WTC11 (cell line): ENCODE measurements around the gene LRP4. TPM values are rescaled to one million over a fixed set of nuclear protein-coding genes. Genes with fewer than 3 reads are reported as not detected.
A peak's percentile ranks its signal among the peaks of the same experiment; 100 is the strongest.

ENCODE experiments used
- ATAC-seq: fragments of 200-7000 bp; cut with Tn5 transposase; 2 replicates; pipeline ENCODE4 v1.10.0; 2021; ENCODE audit warnings: mild to moderate bottlenecking, moderate library complexity
- CTCF ChIA-PET: fragments of 300-600 bp; sonication (Branson Sonifier 250); formaldehyde crosslinking; loops from one replicate; lab custom pipeline; 2021; ENCODE audit warnings: antibody characterized with exemption; lab: Charles Lee
- POLR2A ChIA-PET: fragments of 350-600 bp; sonication (Branson Sonifier 250); formaldehyde crosslinking; loops from one replicate; lab custom pipeline; 2021; ENCODE audit warnings: antibody characterized with exemption; lab: Charles Lee
- DNase-seq: peaks from one replicate; pipeline ENCODE4 v3.0.0; 2021; ENCODE audit warnings: low spot score
- H3K27ac Mint-ChIP-seq: 2 replicates; pipeline ENCODE4 v1.8.0; 2021; ENCODE audit warnings: mixed read lengths
- H3K27me3 Mint-ChIP-seq: 2 replicates; pipeline ENCODE4 v1.8.0; 2021; ENCODE audit warnings: low read depth, mild to moderate bottlenecking, moderate library complexity, mixed read lengths
- H3K36me3 Mint-ChIP-seq: 2 replicates; pipeline ENCODE4 v1.8.0; 2021; ENCODE audit warnings: mixed read lengths
- H3K4me1 Mint-ChIP-seq: 2 replicates; pipeline ENCODE4 v1.8.0; 2022; ENCODE audit warnings: mixed read lengths
- H3K4me3 Mint-ChIP-seq: 2 replicates; pipeline ENCODE4 v1.8.0; 2021; ENCODE audit warnings: mild to moderate bottlenecking, moderate library complexity, mixed read lengths
- H3K9me3 Mint-ChIP-seq: 2 replicates; pipeline ENCODE4 v1.8.0; 2021; ENCODE audit warnings: mixed read lengths
- ESRRA ChIP-seq: sonication (generic); formaldehyde crosslinking; IDR thresholded peaks from 2 replicates; pipeline ENCODE4 v1.8.1; 2022; ENCODE audit warnings: mild to moderate bottlenecking, missing genetic modification reagents, borderline replicate concordance
- IRF2 ChIP-seq: sonication (generic); formaldehyde crosslinking; IDR thresholded peaks from 2 replicates; pipeline ENCODE4 v1.8.0; 2022; ENCODE audit warnings: low read depth, missing genetic modification reagents, borderline replicate concordance
- MXD4 ChIP-seq: fragments of 250-450 bp; sonication (Bioruptor Pico); IDR thresholded peaks from 2 replicates; pipeline ENCODE4 v1.8.0; 2021; ENCODE audit warnings: mild to moderate bottlenecking, moderate library complexity, borderline replicate concordance
- NFYB ChIP-seq: sonication (generic); formaldehyde crosslinking; conservative IDR thresholded peaks from 2 replicates; pipeline ENCODE4 v1.8.0; 2022; ENCODE audit warnings: low read depth, missing genetic modification reagents
- PRRX2 ChIP-seq: fragments of 250-450 bp; sonication (Bioruptor Pico); IDR thresholded peaks from 2 replicates; pipeline ENCODE4 v1.8.0; 2021; ENCODE audit warnings: mild to moderate bottlenecking
- RELA ChIP-seq: sonication (generic); formaldehyde crosslinking; IDR thresholded peaks from 2 replicates; pipeline ENCODE4 v1.8.1; 2022; ENCODE audit warnings: missing genetic modification reagents, mild to moderate bottlenecking, borderline replicate concordance
- TEAD1 ChIP-seq: sonication (generic); formaldehyde crosslinking; IDR thresholded peaks from 2 replicates; pipeline ENCODE4 v1.8.0; 2022; ENCODE audit warnings: mild to moderate bottlenecking, missing genetic modification reagents
- ZNF263 ChIP-seq: sonication (generic); formaldehyde crosslinking; IDR thresholded peaks from 2 replicates; pipeline ENCODE4 v1.8.1; 2022; ENCODE audit warnings: low read depth, mild to moderate bottlenecking, moderate library complexity, missing genetic modification reagents
- total RNA-seq: library from RNA; stranded (reverse); gene quantifications from 3 replicates; pipeline ENCODE4 v1.2.3, GENCODE V29; 2021
- TF ChIP-seq, protein P1 (sequence below): sonication (generic); formaldehyde crosslinking; IDR thresholded peaks from 2 replicates; pipeline ENCODE4 v1.8.1; 2023; ENCODE audit warnings: mild to moderate bottlenecking, missing genetic modification reagents, borderline replicate concordance
- TF ChIP-seq, protein P2 (sequence below): sonication (generic); formaldehyde crosslinking; IDR thresholded peaks from 2 replicates; pipeline ENCODE4 v1.8.0; 2023; ENCODE audit warnings: missing genetic modification reagents, mild to moderate bottlenecking, borderline replicate concordance
- TF ChIP-seq, protein P3 (sequence below): fragments of 250-450 bp; sonication (Bioruptor Pico); IDR thresholded peaks from 2 replicates; pipeline ENCODE4 v2.1.2; 2022; ENCODE audit warnings: mild to moderate bottlenecking, moderate library complexity
- TF ChIP-seq, protein P4 (sequence below): fragments of 250-450 bp; sonication (Bioruptor Pico); IDR thresholded peaks from 2 replicates; pipeline ENCODE4 v1.9.0; 2021; ENCODE audit warnings: mild to moderate bottlenecking
- TF ChIP-seq, protein P5 (sequence below): sonication (generic); formaldehyde crosslinking; IDR thresholded peaks from 2 replicates; pipeline ENCODE4 v1.8.1; 2023; ENCODE audit warnings: mild to moderate bottlenecking, missing genetic modification reagents
- TF ChIP-seq, protein P6 (sequence below): fragments of 250-450 bp; sonication (Bioruptor Pico); IDR thresholded peaks from 2 replicates; pipeline ENCODE4 v1.9.0; 2021; ENCODE audit warnings: mild to moderate bottlenecking, borderline replicate concordance
- TF ChIP-seq, protein P7 (sequence below): fragments of 250-450 bp; sonication (Bioruptor Pico); IDR thresholded peaks from 2 replicates; pipeline ENCODE4 v1.9.0; 2021; ENCODE audit warnings: moderate library complexity, mild to moderate bottlenecking, inconsistent platforms, borderline replicate concordance

LRP4 gene
- total RNA-seq, 1 experiment from 2014 or later, result 39.5 TPM

DNA sequence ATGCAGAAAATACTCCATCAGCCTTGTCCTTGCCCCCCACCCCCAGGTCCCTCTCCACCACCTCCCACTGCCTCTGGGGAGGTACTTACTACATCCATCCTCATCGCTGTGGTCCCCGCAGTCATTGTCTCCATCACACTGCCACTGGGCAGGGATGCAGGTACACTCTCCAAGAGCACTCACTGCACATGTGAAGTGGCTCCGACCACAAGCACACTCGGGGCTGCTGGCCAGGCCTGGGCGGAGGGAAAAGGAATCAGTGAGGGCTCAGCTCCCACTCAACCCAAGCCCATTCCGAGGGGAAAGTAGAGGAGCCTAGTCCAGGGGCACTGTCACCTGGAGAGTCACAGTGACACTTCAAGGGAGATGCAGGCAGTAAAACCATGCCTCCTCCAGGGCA is 15.7 kb downstream of the LRP4 start:
- Mint-ChIP-seq H3K36me3 (peaks cover 34% of the 10 kb centered on the region), H3K4me1 (peaks cover 40% of the 10 kb centered on the region), H3K4me3 (no peak overlapping the region), H3K27me3 (no peaks in the 10 kb centered on the region), H3K9me3 (peaks cover 6% of the 10 kb centered on the region), H3K27ac (peak overlapping the region; percentile 66; the same call in 1 of the 2 replicates)
- DNase-seq (no peak), ATAC-seq (no peak)
- CTCF ChIA-PET, result interaction anchor here (1.8 to 15.5 kb wide), 2 partner anchors 14 to 251 kb away, joined by 6 to 182 read pairs; no protein-coding TSS in a partner anchor
- TF ChIP-seq, protein P1, sequence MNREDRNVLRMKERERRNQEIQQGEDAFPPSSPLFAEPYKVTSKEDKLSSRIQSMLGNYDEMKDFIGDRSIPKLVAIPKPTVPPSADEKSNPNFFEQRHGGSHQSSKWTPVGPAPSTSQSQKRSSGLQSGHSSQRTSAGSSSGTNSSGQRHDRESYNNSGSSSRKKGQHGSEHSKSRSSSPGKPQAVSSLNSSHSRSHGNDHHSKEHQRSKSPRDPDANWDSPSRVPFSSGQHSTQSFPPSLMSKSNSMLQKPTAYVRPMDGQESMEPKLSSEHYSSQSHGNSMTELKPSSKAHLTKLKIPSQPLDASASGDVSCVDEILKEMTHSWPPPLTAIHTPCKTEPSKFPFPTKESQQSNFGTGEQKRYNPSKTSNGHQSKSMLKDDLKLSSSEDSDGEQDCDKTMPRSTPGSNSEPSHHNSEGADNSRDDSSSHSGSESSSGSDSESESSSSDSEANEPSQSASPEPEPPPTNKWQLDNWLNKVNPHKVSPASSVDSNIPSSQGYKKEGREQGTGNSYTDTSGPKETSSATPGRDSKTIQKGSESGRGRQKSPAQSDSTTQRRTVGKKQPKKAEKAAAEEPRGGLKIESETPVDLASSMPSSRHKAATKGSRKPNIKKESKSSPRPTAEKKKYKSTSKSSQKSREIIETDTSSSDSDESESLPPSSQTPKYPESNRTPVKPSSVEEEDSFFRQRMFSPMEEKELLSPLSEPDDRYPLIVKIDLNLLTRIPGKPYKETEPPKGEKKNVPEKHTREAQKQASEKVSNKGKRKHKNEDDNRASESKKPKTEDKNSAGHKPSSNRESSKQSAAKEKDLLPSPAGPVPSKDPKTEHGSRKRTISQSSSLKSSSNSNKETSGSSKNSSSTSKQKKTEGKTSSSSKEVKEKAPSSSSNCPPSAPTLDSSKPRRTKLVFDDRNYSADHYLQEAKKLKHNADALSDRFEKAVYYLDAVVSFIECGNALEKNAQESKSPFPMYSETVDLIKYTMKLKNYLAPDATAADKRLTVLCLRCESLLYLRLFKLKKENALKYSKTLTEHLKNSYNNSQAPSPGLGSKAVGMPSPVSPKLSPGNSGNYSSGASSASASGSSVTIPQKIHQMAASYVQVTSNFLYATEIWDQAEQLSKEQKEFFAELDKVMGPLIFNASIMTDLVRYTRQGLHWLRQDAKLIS (CRISPR knock-in tag), result no peak
- TF ChIP-seq NFYB (CRISPR knock-in tag), result no peak
- TF ChIP-seq ESRRA (CRISPR knock-in tag), result no peak
- no peak for TF ChIP-seq TEAD1
- no peak for TF ChIP-seq RELA (CRISPR knock-in tag)
- POLR2A ChIA-PET, result no interaction called here

DNA sequence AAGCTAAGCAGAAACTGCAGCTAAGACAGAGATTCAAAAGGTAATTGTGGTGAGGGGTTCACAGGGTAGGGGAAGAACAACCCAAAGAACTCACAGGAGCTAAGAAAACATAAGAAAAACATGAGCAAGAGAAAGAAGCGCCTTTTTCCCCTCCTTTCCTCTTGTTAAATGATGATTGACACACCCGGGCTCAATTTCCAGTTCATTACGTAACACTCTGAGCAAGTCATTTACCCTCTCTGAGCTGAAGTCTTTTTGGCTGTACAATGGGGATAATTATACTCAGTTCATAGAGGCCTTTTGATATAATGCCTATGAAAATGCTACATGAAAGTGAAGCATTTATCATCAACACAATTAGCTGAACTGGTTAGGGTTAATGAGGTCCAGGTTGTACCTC is 17.2 kb downstream of the LRP4 start:
- POLR2A ChIA-PET, result no interaction called here
- H3K36me3 Mint-ChIP-seq, result peaks cover 40% of the 10 kb centered on the region
- no peak overlapping the region for H3K4me3 Mint-ChIP-seq
- peaks cover 6% of the 10 kb centered on the region for H3K9me3 Mint-ChIP-seq
- CTCF ChIA-PET, result interaction anchor here (1.8 kb wide), 1 partner anchor 16 kb away, joined by 5 read pairs; no protein-coding TSS in a partner anchor
- ATAC-seq (no peak), DNase-seq (no peak)
- H3K4me1 Mint-ChIP-seq, result peaks cover 30% of the 10 kb centered on the region
- peak overlapping the region; percentile 38; the same call in 1 of the 2 replicates for H3K27ac Mint-ChIP-seq
- no peaks in the 10 kb centered on the region for H3K27me3 Mint-ChIP-seq
- TF ChIP-seq, protein P2, sequence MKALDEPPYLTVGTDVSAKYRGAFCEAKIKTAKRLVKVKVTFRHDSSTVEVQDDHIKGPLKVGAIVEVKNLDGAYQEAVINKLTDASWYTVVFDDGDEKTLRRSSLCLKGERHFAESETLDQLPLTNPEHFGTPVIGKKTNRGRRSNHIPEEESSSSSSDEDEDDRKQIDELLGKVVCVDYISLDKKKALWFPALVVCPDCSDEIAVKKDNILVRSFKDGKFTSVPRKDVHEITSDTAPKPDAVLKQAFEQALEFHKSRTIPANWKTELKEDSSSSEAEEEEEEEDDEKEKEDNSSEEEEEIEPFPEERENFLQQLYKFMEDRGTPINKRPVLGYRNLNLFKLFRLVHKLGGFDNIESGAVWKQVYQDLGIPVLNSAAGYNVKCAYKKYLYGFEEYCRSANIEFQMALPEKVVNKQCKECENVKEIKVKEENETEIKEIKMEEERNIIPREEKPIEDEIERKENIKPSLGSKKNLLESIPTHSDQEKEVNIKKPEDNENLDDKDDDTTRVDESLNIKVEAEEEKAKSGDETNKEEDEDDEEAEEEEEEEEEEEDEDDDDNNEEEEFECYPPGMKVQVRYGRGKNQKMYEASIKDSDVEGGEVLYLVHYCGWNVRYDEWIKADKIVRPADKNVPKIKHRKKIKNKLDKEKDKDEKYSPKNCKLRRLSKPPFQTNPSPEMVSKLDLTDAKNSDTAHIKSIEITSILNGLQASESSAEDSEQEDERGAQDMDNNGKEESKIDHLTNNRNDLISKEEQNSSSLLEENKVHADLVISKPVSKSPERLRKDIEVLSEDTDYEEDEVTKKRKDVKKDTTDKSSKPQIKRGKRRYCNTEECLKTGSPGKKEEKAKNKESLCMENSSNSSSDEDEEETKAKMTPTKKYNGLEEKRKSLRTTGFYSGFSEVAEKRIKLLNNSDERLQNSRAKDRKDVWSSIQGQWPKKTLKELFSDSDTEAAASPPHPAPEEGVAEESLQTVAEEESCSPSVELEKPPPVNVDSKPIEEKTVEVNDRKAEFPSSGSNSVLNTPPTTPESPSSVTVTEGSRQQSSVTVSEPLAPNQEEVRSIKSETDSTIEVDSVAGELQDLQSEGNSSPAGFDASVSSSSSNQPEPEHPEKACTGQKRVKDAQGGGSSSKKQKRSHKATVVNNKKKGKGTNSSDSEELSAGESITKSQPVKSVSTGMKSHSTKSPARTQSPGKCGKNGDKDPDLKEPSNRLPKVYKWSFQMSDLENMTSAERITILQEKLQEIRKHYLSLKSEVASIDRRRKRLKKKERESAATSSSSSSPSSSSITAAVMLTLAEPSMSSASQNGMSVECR (CRISPR knock-in tag), result no peak
- TF ChIP-seq MXD4 (no peak), IRF2 (CRISPR knock-in tag) (no peak), PRRX2 (CRISPR knock-in tag) (no peak), ZNF263 (CRISPR knock-in tag) (no peak)
- TF ChIP-seq, protein P3, sequence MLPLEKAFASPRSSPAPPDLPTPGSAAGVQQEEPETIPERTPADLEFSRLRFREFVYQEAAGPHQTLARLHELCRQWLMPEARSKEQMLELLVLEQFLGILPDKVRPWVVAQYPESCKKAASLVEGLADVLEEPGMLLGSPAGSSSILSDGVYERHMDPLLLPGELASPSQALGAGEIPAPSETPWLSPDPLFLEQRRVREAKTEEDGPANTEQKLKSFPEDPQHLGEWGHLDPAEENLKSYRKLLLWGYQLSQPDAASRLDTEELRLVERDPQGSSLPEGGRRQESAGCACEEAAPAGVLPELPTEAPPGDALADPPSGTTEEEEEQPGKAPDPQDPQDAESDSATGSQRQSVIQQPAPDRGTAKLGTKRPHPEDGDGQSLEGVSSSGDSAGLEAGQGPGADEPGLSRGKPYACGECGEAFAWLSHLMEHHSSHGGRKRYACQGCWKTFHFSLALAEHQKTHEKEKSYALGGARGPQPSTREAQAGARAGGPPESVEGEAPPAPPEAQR (CRISPR knock-in tag), result no peak
- TF ChIP-seq, protein P4, sequence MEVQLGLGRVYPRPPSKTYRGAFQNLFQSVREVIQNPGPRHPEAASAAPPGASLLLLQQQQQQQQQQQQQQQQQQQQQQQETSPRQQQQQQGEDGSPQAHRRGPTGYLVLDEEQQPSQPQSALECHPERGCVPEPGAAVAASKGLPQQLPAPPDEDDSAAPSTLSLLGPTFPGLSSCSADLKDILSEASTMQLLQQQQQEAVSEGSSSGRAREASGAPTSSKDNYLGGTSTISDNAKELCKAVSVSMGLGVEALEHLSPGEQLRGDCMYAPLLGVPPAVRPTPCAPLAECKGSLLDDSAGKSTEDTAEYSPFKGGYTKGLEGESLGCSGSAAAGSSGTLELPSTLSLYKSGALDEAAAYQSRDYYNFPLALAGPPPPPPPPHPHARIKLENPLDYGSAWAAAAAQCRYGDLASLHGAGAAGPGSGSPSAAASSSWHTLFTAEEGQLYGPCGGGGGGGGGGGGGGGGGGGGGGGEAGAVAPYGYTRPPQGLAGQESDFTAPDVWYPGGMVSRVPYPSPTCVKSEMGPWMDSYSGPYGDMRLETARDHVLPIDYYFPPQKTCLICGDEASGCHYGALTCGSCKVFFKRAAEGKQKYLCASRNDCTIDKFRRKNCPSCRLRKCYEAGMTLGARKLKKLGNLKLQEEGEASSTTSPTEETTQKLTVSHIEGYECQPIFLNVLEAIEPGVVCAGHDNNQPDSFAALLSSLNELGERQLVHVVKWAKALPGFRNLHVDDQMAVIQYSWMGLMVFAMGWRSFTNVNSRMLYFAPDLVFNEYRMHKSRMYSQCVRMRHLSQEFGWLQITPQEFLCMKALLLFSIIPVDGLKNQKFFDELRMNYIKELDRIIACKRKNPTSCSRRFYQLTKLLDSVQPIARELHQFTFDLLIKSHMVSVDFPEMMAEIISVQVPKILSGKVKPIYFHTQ (CRISPR knock-in tag), result no peak
- TF ChIP-seq, protein P5, sequence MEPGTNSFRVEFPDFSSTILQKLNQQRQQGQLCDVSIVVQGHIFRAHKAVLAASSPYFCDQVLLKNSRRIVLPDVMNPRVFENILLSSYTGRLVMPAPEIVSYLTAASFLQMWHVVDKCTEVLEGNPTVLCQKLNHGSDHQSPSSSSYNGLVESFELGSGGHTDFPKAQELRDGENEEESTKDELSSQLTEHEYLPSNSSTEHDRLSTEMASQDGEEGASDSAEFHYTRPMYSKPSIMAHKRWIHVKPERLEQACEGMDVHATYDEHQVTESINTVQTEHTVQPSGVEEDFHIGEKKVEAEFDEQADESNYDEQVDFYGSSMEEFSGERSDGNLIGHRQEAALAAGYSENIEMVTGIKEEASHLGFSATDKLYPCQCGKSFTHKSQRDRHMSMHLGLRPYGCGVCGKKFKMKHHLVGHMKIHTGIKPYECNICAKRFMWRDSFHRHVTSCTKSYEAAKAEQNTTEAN (CRISPR knock-in tag), result no peak
- TF ChIP-seq, protein P6, sequence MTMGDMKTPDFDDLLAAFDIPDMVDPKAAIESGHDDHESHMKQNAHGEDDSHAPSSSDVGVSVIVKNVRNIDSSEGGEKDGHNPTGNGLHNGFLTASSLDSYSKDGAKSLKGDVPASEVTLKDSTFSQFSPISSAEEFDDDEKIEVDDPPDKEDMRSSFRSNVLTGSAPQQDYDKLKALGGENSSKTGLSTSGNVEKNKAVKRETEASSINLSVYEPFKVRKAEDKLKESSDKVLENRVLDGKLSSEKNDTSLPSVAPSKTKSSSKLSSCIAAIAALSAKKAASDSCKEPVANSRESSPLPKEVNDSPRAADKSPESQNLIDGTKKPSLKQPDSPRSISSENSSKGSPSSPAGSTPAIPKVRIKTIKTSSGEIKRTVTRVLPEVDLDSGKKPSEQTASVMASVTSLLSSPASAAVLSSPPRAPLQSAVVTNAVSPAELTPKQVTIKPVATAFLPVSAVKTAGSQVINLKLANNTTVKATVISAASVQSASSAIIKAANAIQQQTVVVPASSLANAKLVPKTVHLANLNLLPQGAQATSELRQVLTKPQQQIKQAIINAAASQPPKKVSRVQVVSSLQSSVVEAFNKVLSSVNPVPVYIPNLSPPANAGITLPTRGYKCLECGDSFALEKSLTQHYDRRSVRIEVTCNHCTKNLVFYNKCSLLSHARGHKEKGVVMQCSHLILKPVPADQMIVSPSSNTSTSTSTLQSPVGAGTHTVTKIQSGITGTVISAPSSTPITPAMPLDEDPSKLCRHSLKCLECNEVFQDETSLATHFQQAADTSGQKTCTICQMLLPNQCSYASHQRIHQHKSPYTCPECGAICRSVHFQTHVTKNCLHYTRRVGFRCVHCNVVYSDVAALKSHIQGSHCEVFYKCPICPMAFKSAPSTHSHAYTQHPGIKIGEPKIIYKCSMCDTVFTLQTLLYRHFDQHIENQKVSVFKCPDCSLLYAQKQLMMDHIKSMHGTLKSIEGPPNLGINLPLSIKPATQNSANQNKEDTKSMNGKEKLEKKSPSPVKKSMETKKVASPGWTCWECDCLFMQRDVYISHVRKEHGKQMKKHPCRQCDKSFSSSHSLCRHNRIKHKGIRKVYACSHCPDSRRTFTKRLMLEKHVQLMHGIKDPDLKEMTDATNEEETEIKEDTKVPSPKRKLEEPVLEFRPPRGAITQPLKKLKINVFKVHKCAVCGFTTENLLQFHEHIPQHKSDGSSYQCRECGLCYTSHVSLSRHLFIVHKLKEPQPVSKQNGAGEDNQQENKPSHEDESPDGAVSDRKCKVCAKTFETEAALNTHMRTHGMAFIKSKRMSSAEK (CRISPR knock-in tag), result no peak
- TF ChIP-seq, protein P7, sequence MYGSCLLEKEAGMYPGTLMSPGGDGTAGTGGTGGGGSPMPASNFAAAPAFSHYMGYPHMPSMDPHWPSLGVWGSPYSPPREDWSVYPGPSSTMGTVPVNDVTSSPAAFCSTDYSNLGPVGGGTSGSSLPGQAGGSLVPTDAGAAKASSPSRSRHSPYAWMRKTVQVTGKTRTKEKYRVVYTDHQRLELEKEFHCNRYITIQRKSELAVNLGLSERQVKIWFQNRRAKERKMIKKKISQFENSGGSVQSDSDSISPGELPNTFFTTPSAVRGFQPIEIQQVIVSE (CRISPR knock-in tag), result no peak
